ENCODE data around the gene RFX3.

Gene RFX3

GRCh38 chr9:3361689-3362392 lies 164.0 kb downstream of the RFX3 start:
- H3K4me1 ChIP-seq (ENCODE audit: control insufficient read depth, insufficient read depth, low read length) = no peaks in the 10 kb centered on the region
- H3K27ac ChIP-seq (ENCODE audit: insufficient read depth, low read depth, low read length, poor library complexity, severe bottlenecking) = no peak overlapping the region
- H3K4me3 ChIP-seq (ENCODE audit: insufficient read depth, low read depth, low read length) = no peak overlapping the region
- H3K9me3 ChIP-seq (ENCODE audit: control insufficient read depth, low read length) = no peaks in the 10 kb centered on the region
- H3K36me3 ChIP-seq (ENCODE audit: control insufficient read depth, insufficient read depth, low read length) = no peaks in the 10 kb centered on the region
- no peaks in the 10 kb centered on the region for H3K27me3 ChIP-seq (ENCODE audit: control insufficient read depth, insufficient read depth, low read length, poor library complexity, severe bottlenecking)
- 96 to 100% methylated on average over 2 of the region's 2 CpGs for WGBS, 2 experiments

GRCh38 chr9:3361116-3361515 lies 164.7 kb downstream of the RFX3 start:
- Histone ChIP-seq H3K27me3 (ENCODE audit: control insufficient read depth, insufficient read depth, low read length, poor library complexity, severe bottlenecking) (no peaks in the 10 kb centered on the region), H3K27ac (ENCODE audit: insufficient read depth, low read depth, low read length, poor library complexity, severe bottlenecking) (no peak overlapping the region), H3K36me3 (ENCODE audit: control insufficient read depth, insufficient read depth, low read length) (no peaks in the 10 kb centered on the region), H3K4me3 (ENCODE audit: insufficient read depth, low read depth, low read length) (no peak overlapping the region), H3K4me1 (ENCODE audit: control insufficient read depth, insufficient read depth, low read length) (no peaks in the 10 kb centered on the region), H3K9me3 (ENCODE audit: control insufficient read depth, low read length) (no peaks in the 10 kb centered on the region)
- 93 to 96% methylated on average over 4 of the region's 4 CpGs for WGBS, 2 experiments

- H3K4me3 ChIP-seq (ENCODE audit: insufficient read depth, low read depth, low read length) = no peak overlapping the region
- no peaks in the 10 kb centered on the region for H3K36me3 ChIP-seq (ENCODE audit: control insufficient read depth, insufficient read depth, low read length)
Observed at GRCh38 chr9:3360245-3360644, 165.6 kb downstream of the RFX3 start.

GRCh38 chr9:3359778-3360177 lies 166.0 kb downstream of the RFX3 start:
- Histone ChIP-seq H3K9me3 (ENCODE audit: control insufficient read depth, low read length) (no peaks in the 10 kb centered on the region), H3K4me3 (ENCODE audit: insufficient read depth, low read depth, low read length) (no peak overlapping the region), H3K27ac (ENCODE audit: insufficient read depth, low read depth, low read length, poor library complexity, severe bottlenecking) (no peak overlapping the region), H3K4me1 (ENCODE audit: control insufficient read depth, insufficient read depth, low read length) (no peaks in the 10 kb centered on the region), H3K36me3 (ENCODE audit: control insufficient read depth, insufficient read depth, low read length) (no peaks in the 10 kb centered on the region), H3K27me3 (ENCODE audit: control insufficient read depth, insufficient read depth, low read length, poor library complexity, severe bottlenecking) (no peaks in the 10 kb centered on the region)
- WGBS, 2 experiments = 100% methylated on average over 1 of the region's 1 CpG; no CpG with 5 or more reads in 1 of the 2 experiments

More at GRCh38 chr9:3360245-3360644, 165.6 kb downstream of the RFX3 start:
- Histone ChIP-seq H3K4me1 (ENCODE audit: control insufficient read depth, insufficient read depth, low read length) (no peaks in the 10 kb centered on the region), H3K27ac (ENCODE audit: insufficient read depth, low read depth, low read length, poor library complexity, severe bottlenecking) (no peak overlapping the region), H3K9me3 (ENCODE audit: control insufficient read depth, low read length) (no peaks in the 10 kb centered on the region), H3K27me3 (ENCODE audit: control insufficient read depth, insufficient read depth, low read length, poor library complexity, severe bottlenecking) (no peaks in the 10 kb centered on the region)

GRCh38 chr9:3359048-3359692 lies 166.6 kb downstream of the RFX3 start:
- Histone ChIP-seq H3K27me3 (ENCODE audit: control insufficient read depth, insufficient read depth, low read length, poor library complexity, severe bottlenecking) (no peaks in the 10 kb centered on the region), H3K27ac (ENCODE audit: insufficient read depth, low read depth, low read length, poor library complexity, severe bottlenecking) (no peak overlapping the region), H3K9me3 (ENCODE audit: control insufficient read depth, low read length) (no peaks in the 10 kb centered on the region), H3K4me3 (ENCODE audit: insufficient read depth, low read depth, low read length) (no peak overlapping the region), H3K36me3 (ENCODE audit: control insufficient read depth, insufficient read depth, low read length) (no peaks in the 10 kb centered on the region), H3K4me1 (ENCODE audit: control insufficient read depth, insufficient read depth, low read length) (no peaks in the 10 kb centered on the region)
- 99% methylated on average over 3 to 4 of the region's 5 CpGs for WGBS, 2 experiments

GRCh38 chr9:3348169-3348568 lies 177.6 kb downstream of the RFX3 start:
- Histone ChIP-seq H3K36me3 (ENCODE audit: control insufficient read depth, insufficient read depth, low read length) (no peaks in the 10 kb centered on the region), H3K27ac (ENCODE audit: insufficient read depth, low read depth, low read length, poor library complexity, severe bottlenecking) (no peak overlapping the region), H3K9me3 (ENCODE audit: control insufficient read depth, low read length) (no peaks in the 10 kb centered on the region), H3K4me1 (ENCODE audit: control insufficient read depth, insufficient read depth, low read length) (no peaks in the 10 kb centered on the region), H3K4me3 (ENCODE audit: insufficient read depth, low read depth, low read length) (no peak overlapping the region), H3K27me3 (ENCODE audit: control insufficient read depth, insufficient read depth, low read length, poor library complexity, severe bottlenecking) (no peaks in the 10 kb centered on the region)
- 100% methylated on average over 2 of the region's 3 CpGs; no CpG with 5 or more reads in 1 of the 2 experiments for WGBS, 2 experiments

- Histone ChIP-seq H3K27ac (ENCODE audit: insufficient read depth, low read depth, low read length, poor library complexity, severe bottlenecking) (no peak overlapping the region), H3K9me3 (ENCODE audit: control insufficient read depth, low read length) (no peaks in the 10 kb centered on the region), H3K27me3 (ENCODE audit: control insufficient read depth, insufficient read depth, low read length, poor library complexity, severe bottlenecking) (no peaks in the 10 kb centered on the region), H3K4me1 (ENCODE audit: control insufficient read depth, insufficient read depth, low read length) (no peaks in the 10 kb centered on the region), H3K4me3 (ENCODE audit: insufficient read depth, low read depth, low read length) (no peak overlapping the region), H3K36me3 (ENCODE audit: control insufficient read depth, insufficient read depth, low read length) (no peaks in the 10 kb centered on the region)
- WGBS, 2 experiments = 96 to 100% methylated on average over 2 to 3 of the region's 3 CpGs
Observed at GRCh38 chr9:3346549-3346948, 179.3 kb downstream of the RFX3 start.

- H3K9me3 ChIP-seq (ENCODE audit: control insufficient read depth, low read length) = no peaks in the 10 kb centered on the region
- no peak overlapping the region for H3K4me3 ChIP-seq (ENCODE audit: insufficient read depth, low read depth, low read length)
- H3K4me1 ChIP-seq (ENCODE audit: control insufficient read depth, insufficient read depth, low read length) = no peaks in the 10 kb centered on the region
- H3K27me3 ChIP-seq (ENCODE audit: control insufficient read depth, insufficient read depth, low read length, poor library complexity, severe bottlenecking) = no peaks in the 10 kb centered on the region
- no peak overlapping the region for H3K27ac ChIP-seq (ENCODE audit: insufficient read depth, low read depth, low read length, poor library complexity, severe bottlenecking)
- no peaks in the 10 kb centered on the region for H3K36me3 ChIP-seq (ENCODE audit: control insufficient read depth, insufficient read depth, low read length)
Observed at GRCh38 chr9:3343671-3344070, 182.1 kb downstream of the RFX3 start.

- H3K9me3 ChIP-seq (ENCODE audit: control insufficient read depth, low read length) = no peaks in the 10 kb centered on the region
- no CpG with 5 or more reads among the region's 2 CpGs for WGBS, 2 experiments
- no peak overlapping the region for H3K27ac ChIP-seq (ENCODE audit: insufficient read depth, low read depth, low read length, poor library complexity, severe bottlenecking)
- H3K27me3 ChIP-seq (ENCODE audit: control insufficient read depth, insufficient read depth, low read length, poor library complexity, severe bottlenecking) = no peaks in the 10 kb centered on the region
- H3K4me1 ChIP-seq (ENCODE audit: control insufficient read depth, insufficient read depth, low read length) = no peaks in the 10 kb centered on the region
- no peak overlapping the region for H3K4me3 ChIP-seq (ENCODE audit: insufficient read depth, low read depth, low read length)
- H3K36me3 ChIP-seq (ENCODE audit: control insufficient read depth, insufficient read depth, low read length) = no peaks in the 10 kb centered on the region
Observed at GRCh38 chr9:3342159-3342777, 183.5 kb downstream of the RFX3 start.

- no peak overlapping the region for H3K4me3 ChIP-seq (ENCODE audit: insufficient read depth, low read depth, low read length)
Observed at GRCh38 chr9:3337515-3338225, 188.1 kb downstream of the RFX3 start.

More at GRCh38 chr9:3337515-3338225, 188.1 kb downstream of the RFX3 start:
- WGBS, 2 experiments = 93 to 95% methylated on average over 2 to 3 of the region's 3 CpGs
- Histone ChIP-seq H3K36me3 (ENCODE audit: control insufficient read depth, insufficient read depth, low read length) (no peaks in the 10 kb centered on the region), H3K27me3 (ENCODE audit: control insufficient read depth, insufficient read depth, low read length, poor library complexity, severe bottlenecking) (no peaks in the 10 kb centered on the region), H3K4me1 (ENCODE audit: control insufficient read depth, insufficient read depth, low read length) (no peaks in the 10 kb centered on the region), H3K27ac (ENCODE audit: insufficient read depth, low read depth, low read length, poor library complexity, severe bottlenecking) (no peak overlapping the region), H3K9me3 (ENCODE audit: control insufficient read depth, low read length) (no peaks in the 10 kb centered on the region)
